Nephron (organoid): ENCODE data around the gene NTM.

Experiments
- H3K27ac Mint-ChIP-seq, 3 experiments: 2 replicates each; pipeline ENCODE4 v1.8.0; 2020; ENCODE audit warnings: mixed read lengths in 3 of 3, mild to moderate bottlenecking in 2 of 3, moderate library complexity in 1 of 3
- H3K27me3 Mint-ChIP-seq: 2 replicates; pipeline ENCODE4 v1.8.0; 2021; ENCODE audit warnings: low read depth, mild to moderate bottlenecking, moderate library complexity, mixed read lengths
- H3K36me3 Mint-ChIP-seq: 2 replicates; pipeline ENCODE4 v1.8.0; 2020; ENCODE audit warnings: low read depth, mixed read lengths
- H3K4me1 Mint-ChIP-seq: 2 replicates; pipeline ENCODE4 v1.8.0; 2020; ENCODE audit warnings: mixed read lengths
- H3K4me3 Mint-ChIP-seq, 3 experiments: 2 replicates each; pipeline ENCODE4 v1.8.0; 2020; ENCODE audit warnings: mild to moderate bottlenecking in 3 of 3, mixed read lengths in 3 of 3, moderate library complexity in 2 of 3
- H3K9me3 Mint-ChIP-seq: 2 replicates; pipeline ENCODE4 v1.8.0; 2020; ENCODE audit warnings: mixed read lengths
- CTCF ChIP-seq, 3 experiments: fragments of 200-600 bp; sonication (generic); IDR thresholded peaks; one replicate each; pipeline ENCODE4 v1.5.0; 2021; ENCODE audit warnings: antibody characterized with exemption in 3 of 3; ENCODE audit not compliant: unreplicated experiment in 3 of 3

NTM gene

GRCh38 chr11:131796541-131796940 is 426.1 kb downstream of the NTM start:
- no peaks in the 10 kb centered on the region for H3K4me1 Mint-ChIP-seq
- no peak overlapping the region for H3K27ac Mint-ChIP-seq
- no peaks in the 10 kb centered on the region for H3K9me3 Mint-ChIP-seq
- no peak overlapping the region for H3K4me3 Mint-ChIP-seq
- H3K27me3 Mint-ChIP-seq = peaks cover 6% of the 10 kb centered on the region
- TF ChIP-seq CTCF (IDR thresholded peaks at IDR 0.05; ENCODE audit: unreplicated experiment in 3 of 3) = no peak
- H3K36me3 Mint-ChIP-seq = no peaks in the 10 kb centered on the region

- Mint-ChIP-seq H3K9me3 (no peaks in the 10 kb centered on the region), H3K27ac (no peak overlapping the region), H3K4me1 (no peaks in the 10 kb centered on the region), H3K36me3 (no peaks in the 10 kb centered on the region), H3K4me3 (no peak overlapping the region), H3K27me3 (peaks cover 32% of the 10 kb centered on the region)
- no peak for TF ChIP-seq CTCF (IDR thresholded peaks at IDR 0.05; ENCODE audit: unreplicated experiment in 3 of 3)
Observed at GRCh38 chr11:131800452-131800851, 430.0 kb downstream of the NTM start.

- H3K27ac Mint-ChIP-seq = no peak overlapping the region
- no peak overlapping the region for H3K4me3 Mint-ChIP-seq
- H3K4me1 Mint-ChIP-seq = no peaks in the 10 kb centered on the region
- no peaks in the 10 kb centered on the region for H3K36me3 Mint-ChIP-seq
- TF ChIP-seq CTCF (IDR thresholded peaks at IDR 0.05; ENCODE audit: unreplicated experiment in 3 of 3) = no peak
- peaks cover 27% of the 10 kb centered on the region for H3K27me3 Mint-ChIP-seq
- no peaks in the 10 kb centered on the region for H3K9me3 Mint-ChIP-seq
Observed at GRCh38 chr11:131802440-131803115, 432.2 kb downstream of the NTM start.

- H3K9me3 Mint-ChIP-seq = no peaks in the 10 kb centered on the region
- H3K4me3 Mint-ChIP-seq = no peak overlapping the region
- H3K27ac Mint-ChIP-seq = no peak overlapping the region
- no peaks in the 10 kb centered on the region for H3K36me3 Mint-ChIP-seq
- H3K27me3 Mint-ChIP-seq = peaks cover 15% of the 10 kb centered on the region
- no peak for TF ChIP-seq CTCF (IDR thresholded peaks at IDR 0.05; ENCODE audit: unreplicated experiment in 3 of 3)
- peaks cover 8% of the 10 kb centered on the region for H3K4me1 Mint-ChIP-seq
Observed at GRCh38 chr11:131807876-131808275, 437.5 kb downstream of the NTM start.

GRCh38 chr11:131808470-131808869 is 438.1 kb downstream of the NTM start:
- Mint-ChIP-seq H3K27ac (no peak overlapping the region), H3K4me1 (peaks cover 8% of the 10 kb centered on the region), H3K27me3 (peaks cover 10% of the 10 kb centered on the region), H3K4me3 (no peak overlapping the region), H3K36me3 (no peaks in the 10 kb centered on the region), H3K9me3 (no peaks in the 10 kb centered on the region)
- TF ChIP-seq CTCF (IDR thresholded peaks at IDR 0.05; ENCODE audit: unreplicated experiment in 3 of 3) = no peak

GRCh38 chr11:131809203-131809918 is 438.9 kb downstream of the NTM start:
- Mint-ChIP-seq H3K9me3 (no peaks in the 10 kb centered on the region), H3K4me3 (no peak overlapping the region), H3K27ac (no peak overlapping the region), H3K36me3 (no peaks in the 10 kb centered on the region), H3K27me3 (peaks cover 1% of the 10 kb centered on the region), H3K4me1 (peaks cover 8% of the 10 kb centered on the region)
- TF ChIP-seq CTCF (IDR thresholded peaks at IDR 0.05; ENCODE audit: unreplicated experiment in 3 of 3) = no peak
